Gastrocnemius medialis (tissue), 4 donors: ENCODE measurements around the gene KLHL29. TPM values are rescaled to one million over a fixed set of nuclear protein-coding genes. Genes with fewer than 3 reads are reported as not detected.
A peak's percentile ranks its signal among the peaks of the same experiment; 100 is the strongest.

Source experiments
- ATAC-seq, 2 donors: fragments of 150-250 bp; one replicate each; pipeline ENCODE4 v1.9.1; 2016
- DNase-seq, 2 donors: peaks; one replicate each; pipeline ENCODE4 v3.0.0-alpha.2; 2019
- H3K27ac ChIP-seq, 4 donors: fragments of 200-600 bp; sonication (generic); 1 replicate in 1 of 4; 2 replicates in 3 of 4; pipeline ENCODE4 v1.5.1; 2016 to 2018; ENCODE audit warnings: mild to moderate bottlenecking in 2 of 4, moderate library complexity in 1 of 4
- H3K27me3 ChIP-seq, 3 donors: fragments of 200-600 bp; sonication (generic) in 2 of 3; 1 replicate in 1 of 3; 2 replicates in 2 of 3; pipeline versions ENCODE4 v1.5.1 to v1.6.0; 2016 to 2019; ENCODE audit warnings: mild to moderate bottlenecking in 1 of 3, moderate library complexity in 1 of 3
- H3K36me3 ChIP-seq, 2 donors: fragments of 200-600 bp; sonication (generic) in 1 of 2; one replicate each; pipeline ENCODE4 v1.5.1; 2017 to 2018
- H3K4me1 ChIP-seq, 2 donors: fragments of 200-600 bp; sonication (generic) in 1 of 2; one replicate each; pipeline ENCODE4 v1.5.1; 2016 to 2017; ENCODE audit warnings: mild to moderate bottlenecking in 2 of 2
- H3K4me3 ChIP-seq, 4 donors: fragments of 200-600 bp; sonication (generic) in 3 of 4; 1 replicate in 1 of 4; 2 replicates in 3 of 4; pipeline ENCODE4 v1.5.1; 2016 to 2019; ENCODE audit warnings: mild to moderate bottlenecking in 2 of 4
- H3K9me3 ChIP-seq, 3 donors: fragments of 200-600 bp; sonication (generic) in 2 of 3; 1 replicate in 1 of 3; 2 replicates in 2 of 3; pipeline ENCODE4 v1.5.1; 2016 to 2019
- POLR2A ChIP-seq, 2 donors: fragments of 450-650 bp; IDR thresholded peaks; one replicate each; pipeline ENCODE4 v1.6.1; 2017; ENCODE audit warnings: antibody characterized with exemption in 2 of 2, mild to moderate bottlenecking in 2 of 2, moderate library complexity in 2 of 2
- in situ Hi-C, 4 donors: fragments of 200-750 bp; cut with MboI; loops; one replicate each; pipeline versions ENCODE4 v1.15.0 to v1.8.0; 2017; ENCODE audit warnings: low sequenced_read_pairs in 4 of 4
- intact Hi-C: fragments of 100-400 bp; cut with DNase I; formaldehyde crosslinking; loops from one replicate; pipeline ENCODE4 v1.15.1; 2023; ENCODE audit warnings: low total_unique reads
- total RNA-seq, 4 donors: library from RNA; depleted of rRNA; stranded (reverse); fragments of >200 nt; gene quantifications; one replicate each; pipeline versions ENCODE4 v1.1.0 to v1.2.3, GENCODE V29; 2016
- TF ChIP-seq, protein P1 (sequence below), 5 experiments: fragments of 450-650 bp in 3 of 5; fragments of 200-600 bp in 2 of 5; sonication (generic) in 2 of 5; IDR thresholded peaks in 4 of 5; conservative IDR thresholded peaks in 1 of 5; 1 replicate in 4 of 5; 2 replicates in 1 of 5; pipeline ENCODE4 v1.5.1; 2016 to 2019; ENCODE audit warnings: antibody characterized with exemption in 5 of 5, mild to moderate bottlenecking in 3 of 5, moderate library complexity in 3 of 5

KLHL29 gene
- total RNA-seq, 4 donors from 2014 or later = 4.3 to 24.9 (median 8.7) TPM

- H3K4me1 ChIP-seq = peaks cover 7 to 13% of the 10 kb centered on the region in 2 donors
- no peak overlapping the region for H3K27ac ChIP-seq
- no peak for TF ChIP-seq POLR2A (IDR thresholded peaks at IDR 0.05)
- TF ChIP-seq, protein P1, sequence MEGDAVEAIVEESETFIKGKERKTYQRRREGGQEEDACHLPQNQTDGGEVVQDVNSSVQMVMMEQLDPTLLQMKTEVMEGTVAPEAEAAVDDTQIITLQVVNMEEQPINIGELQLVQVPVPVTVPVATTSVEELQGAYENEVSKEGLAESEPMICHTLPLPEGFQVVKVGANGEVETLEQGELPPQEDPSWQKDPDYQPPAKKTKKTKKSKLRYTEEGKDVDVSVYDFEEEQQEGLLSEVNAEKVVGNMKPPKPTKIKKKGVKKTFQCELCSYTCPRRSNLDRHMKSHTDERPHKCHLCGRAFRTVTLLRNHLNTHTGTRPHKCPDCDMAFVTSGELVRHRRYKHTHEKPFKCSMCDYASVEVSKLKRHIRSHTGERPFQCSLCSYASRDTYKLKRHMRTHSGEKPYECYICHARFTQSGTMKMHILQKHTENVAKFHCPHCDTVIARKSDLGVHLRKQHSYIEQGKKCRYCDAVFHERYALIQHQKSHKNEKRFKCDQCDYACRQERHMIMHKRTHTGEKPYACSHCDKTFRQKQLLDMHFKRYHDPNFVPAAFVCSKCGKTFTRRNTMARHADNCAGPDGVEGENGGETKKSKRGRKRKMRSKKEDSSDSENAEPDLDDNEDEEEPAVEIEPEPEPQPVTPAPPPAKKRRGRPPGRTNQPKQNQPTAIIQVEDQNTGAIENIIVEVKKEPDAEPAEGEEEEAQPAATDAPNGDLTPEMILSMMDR (IDR thresholded peaks at IDR 0.05 in 4 of 5, conservative IDR thresholded peaks at IDR 0.05 in 1 of 5) = peak in 1 of 5 experiments; percentile 8
- no peaks in the 10 kb centered on the region for H3K9me3 ChIP-seq
- no peak for ATAC-seq
- intact Hi-C loops (no loop called here), in situ Hi-C loops (no loop called here)
- no peak for DNase-seq
- no peak overlapping the region for H3K4me3 ChIP-seq
- no peaks in the 10 kb centered on the region for H3K36me3 ChIP-seq
- H3K27me3 ChIP-seq = no peaks in the 10 kb centered on the region
Measured at GRCh38 chr2:23549051-23549450, 164.1 kb downstream of the KLHL29 start.

DNA sequence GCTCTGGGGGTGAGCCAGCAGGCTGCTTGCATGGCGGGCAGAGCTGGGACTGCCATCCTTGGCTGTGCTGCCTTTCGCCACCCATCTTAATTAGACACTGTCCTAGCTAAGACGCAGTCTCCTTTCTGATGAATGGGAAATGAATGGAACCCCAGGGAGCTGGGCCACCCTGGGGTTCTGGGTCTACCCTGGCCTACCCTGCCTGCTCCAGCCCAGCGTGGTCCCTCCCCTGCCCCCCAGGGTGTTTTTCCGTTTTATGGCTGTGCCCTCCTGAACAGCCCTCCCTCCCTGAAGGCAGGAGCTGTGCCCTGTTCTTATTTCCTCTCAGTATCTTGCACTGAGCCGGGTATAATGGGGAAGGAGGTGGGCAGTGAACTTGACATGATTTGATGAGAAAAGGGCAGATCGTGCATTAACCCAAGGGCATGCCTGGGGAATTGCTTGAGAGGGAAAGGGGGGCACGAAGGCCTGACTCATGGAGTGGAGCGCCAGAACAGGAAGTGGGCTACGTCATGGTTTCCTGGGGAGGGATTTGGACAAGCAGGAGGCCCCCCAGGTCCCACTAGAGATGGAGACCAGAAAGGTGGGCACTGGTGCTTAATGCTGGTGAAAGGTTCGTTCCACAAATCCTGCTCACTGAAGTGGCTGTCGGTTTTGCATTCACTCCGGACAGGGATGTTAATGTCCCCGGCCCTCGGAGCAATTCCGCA, 165.0 kb downstream of the KLHL29 start:
- Histone ChIP-seq H3K36me3 (no peaks in the 10 kb centered on the region), H3K27ac (no peak overlapping the region), H3K4me3 (no peak overlapping the region), H3K4me1 (peaks cover 7 to 13% of the 10 kb centered on the region in 2 donors), H3K9me3 (no peaks in the 10 kb centered on the region), H3K27me3 (no peaks in the 10 kb centered on the region)
- in situ Hi-C loops (no loop called here), intact Hi-C loops (no loop called here)
- ATAC-seq (no peak), DNase-seq (no peak)
- TF ChIP-seq POLR2A (IDR thresholded peaks at IDR 0.05) = no peak
- TF ChIP-seq, protein P1 (IDR thresholded peaks at IDR 0.05 in 4 of 5, conservative IDR thresholded peaks at IDR 0.05 in 1 of 5) = no peak

DNA sequence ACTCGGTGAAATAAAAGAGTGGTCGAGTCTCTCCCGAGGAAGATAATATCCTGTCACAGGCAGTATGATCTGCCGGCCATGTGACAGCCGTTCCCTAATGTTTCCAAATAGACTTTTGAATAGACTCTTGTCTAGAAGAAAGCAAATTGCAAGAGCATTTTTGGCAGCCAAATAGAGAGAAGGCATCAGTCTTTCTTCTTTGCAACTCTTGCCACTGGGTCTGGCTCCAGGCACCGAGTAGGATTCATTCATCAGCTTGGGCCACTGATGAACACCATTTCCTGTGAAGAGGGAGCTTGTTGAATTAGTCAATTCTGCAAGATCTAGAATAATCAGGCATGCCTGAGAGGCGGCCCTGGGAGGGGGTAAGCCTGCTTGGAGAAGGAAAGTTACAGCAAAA, 165.6 kb downstream of the KLHL29 start:
- Histone ChIP-seq H3K36me3 (no peaks in the 10 kb centered on the region), H3K27ac (no peak overlapping the region), H3K4me1 (peaks cover 7 to 13% of the 10 kb centered on the region in 2 donors), H3K27me3 (no peaks in the 10 kb centered on the region), H3K9me3 (no peaks in the 10 kb centered on the region), H3K4me3 (no peak overlapping the region)
- ATAC-seq = no peak
- intact Hi-C loops = no loop called here
- no peak for TF ChIP-seq POLR2A (IDR thresholded peaks at IDR 0.05)
- TF ChIP-seq, protein P1 (IDR thresholded peaks at IDR 0.05 in 4 of 5, conservative IDR thresholded peaks at IDR 0.05 in 1 of 5) = no peak
- in situ Hi-C loops = no loop called here
- no peak for DNase-seq

GRCh38 chr2:23551875-23552274, 166.9 kb downstream of the KLHL29 start:
- intact Hi-C loops = no loop called here
- H3K9me3 ChIP-seq = no peaks in the 10 kb centered on the region
- no peaks in the 10 kb centered on the region for H3K27me3 ChIP-seq
- H3K27ac ChIP-seq = no peak overlapping the region
- ATAC-seq = no peak
- in situ Hi-C loops = no loop called here
- TF ChIP-seq, protein P1 (IDR thresholded peaks at IDR 0.05 in 4 of 5, conservative IDR thresholded peaks at IDR 0.05 in 1 of 5) = no peak
- TF ChIP-seq POLR2A (IDR thresholded peaks at IDR 0.05) = no peak
- H3K4me1 ChIP-seq = peaks cover 7 to 13% of the 10 kb centered on the region in 2 donors
- DNase-seq = no peak
- no peaks in the 10 kb centered on the region for H3K36me3 ChIP-seq
- no peak overlapping the region for H3K4me3 ChIP-seq
